GM18507 (cell line): Measurements from ENCODE around the gene ANXA11.

ENCODE experiments used
- DNase-seq: peaks from one replicate; pipeline ENCODE4 v3.0.0; 2011; ENCODE audit warnings: low read depth; ENCODE audit not compliant: insufficient read length; ENCODE audit errors: extremely low spot score
- FAIRE-seq: peaks from 2 replicates; lab custom pipeline; 2011; peaks lifted over from hg19 to GRCh38; lab: Jason Lieb, UNC

The ANXA11 gene

GRCh38 chr10:80132299-80133139 lies 72.8 kb downstream of the ANXA11 start, which contains the start of gene PLAC9:
TSS of gene PLAC9 (plus strand) at chr10:80132730. CDS start at chr10:80132763, 33 bp downstream.
- FAIRE-seq = no peak
- no peak for DNase-seq

GRCh38 chr10:80131499-80131901 lies 73.8 kb downstream of the ANXA11 start:
- no peak for DNase-seq
- no peak for FAIRE-seq

DNA sequence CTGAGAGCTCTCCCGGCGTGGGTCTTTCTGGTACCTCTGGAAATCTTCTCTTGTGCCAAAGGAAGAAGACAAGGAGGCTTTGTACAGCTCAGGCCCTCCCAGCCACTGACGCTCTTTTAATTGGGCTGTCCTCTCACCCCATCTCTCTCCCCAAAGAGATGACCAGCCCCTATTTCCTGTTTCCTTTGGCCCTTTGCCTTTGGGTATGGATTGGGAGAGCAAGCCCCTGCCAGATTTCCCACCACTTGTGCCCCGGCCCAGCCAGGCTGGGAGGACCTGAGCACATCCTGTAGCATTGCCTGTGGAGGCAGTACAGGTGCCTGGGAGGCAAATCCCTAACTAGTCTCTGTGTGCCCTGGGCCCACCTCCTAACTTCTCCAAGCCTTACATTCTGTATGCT lies 78.5 kb downstream of the ANXA11 start:
- DNase-seq (no peak), FAIRE-seq (no peak)

- DNase-seq (no peak), FAIRE-seq (no peak)
Measured at GRCh38 chr10:80122746-80123145, 82.6 kb downstream of the ANXA11 start.

- no peak for FAIRE-seq
- DNase-seq = no peak
Measured at GRCh38 chr10:80122110-80122710, 83.1 kb downstream of the ANXA11 start.

- DNase-seq = no peak
- no peak for FAIRE-seq
Measured at GRCh38 chr10:80118669-80119068, 86.7 kb downstream of the ANXA11 start.

- DNase-seq = no peak
- no peak for FAIRE-seq
Measured at GRCh38 chr10:80110986-80111385, 94.4 kb downstream of the ANXA11 start.

DNA sequence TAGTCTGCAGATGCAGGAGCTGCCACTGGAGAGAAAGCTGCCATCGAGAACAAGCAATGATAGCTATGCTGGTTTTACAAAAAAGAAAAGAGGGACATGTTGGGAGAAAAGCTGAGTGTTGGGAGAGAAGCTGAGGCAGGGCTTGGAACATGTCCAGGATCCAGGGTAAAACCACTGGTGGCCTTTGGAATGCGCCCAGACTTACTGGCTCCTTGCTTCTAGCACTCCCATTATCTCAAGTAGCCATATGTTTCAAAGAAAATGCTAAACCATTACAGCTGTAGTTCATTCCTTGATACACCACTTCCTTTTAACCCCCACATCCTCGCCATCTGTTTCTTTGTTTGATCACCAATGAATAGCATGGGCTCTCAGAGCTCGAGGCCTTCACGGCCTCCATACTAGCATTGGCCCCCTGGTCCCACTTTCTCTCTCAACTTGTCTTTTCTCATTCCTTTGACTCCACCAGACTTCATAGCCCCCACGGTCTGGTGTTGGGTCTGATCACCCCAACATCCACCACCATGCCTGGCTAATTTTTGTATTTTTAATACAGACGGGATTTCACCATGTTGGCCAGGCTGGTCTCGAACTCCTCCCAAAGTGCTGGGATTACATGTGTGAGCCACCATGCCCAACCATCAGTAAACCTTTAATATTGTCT lies 96.6 kb downstream of the ANXA11 start:
- FAIRE-seq (no peak), DNase-seq (no peak)

GRCh38 chr10:80104066-80104926 lies 101.0 kb downstream of the ANXA11 start:
- FAIRE-seq (no peak), DNase-seq (no peak)
